ENCODE measurements around the gene SLX1A. TPM values are rescaled to one million over a fixed set of nuclear protein-coding genes. Genes with fewer than 3 reads are reported as not detected.

The SLX1A gene
- total and polyA plus RNA-seq, 10 of the 15 experiments (the other 5 are each of a cell fraction or from before 2014, with no cell fraction given): 2.5 to 123 (median 28.9) TPM

- TF ChIP-seq BCL3 (IDR thresholded peaks at IDR 0.05; ENCODE audit: borderline replicate concordance, insufficient read depth, low read depth, low read length, poor library complexity, severe bottlenecking): peak; percentile 10
- TF ChIP-seq ATF3 (IDR thresholded peaks at IDR 0.05; ENCODE audit: borderline replicate concordance, extremely low read depth, low read depth, low read length): no peak
- no peak for TF ChIP-seq RELA (IDR thresholded peaks at IDR 0.05; ENCODE audit: borderline replicate concordance, partially characterized antibody)
- no peak for TF ChIP-seq YBX1 (IDR thresholded peaks at IDR 0.05)
- TF ChIP-seq POLR2AphosphoS5 (IDR thresholded peaks at IDR 0.05; ENCODE audit: low read length): peak; percentile 73
- peak; percentile 90 for TF ChIP-seq GATAD2B (conservative IDR thresholded peaks at IDR 0.05; ENCODE audit: low read depth)
- TF ChIP-seq NFXL1 (IDR thresholded peaks at IDR 0.05; ENCODE audit: borderline replicate concordance): peak; percentile 95
- no peak for TF ChIP-seq KAT2A (conservative IDR thresholded peaks at IDR 0.05; ENCODE audit: control insufficient read depth, low read depth, low read length)
- no peak for TF ChIP-seq REST (IDR thresholded peaks at IDR 0.05; ENCODE audit: low read depth, low read length)
- TF ChIP-seq NR2F1 (conservative IDR thresholded peaks at IDR 0.05): peak; percentile 70
- no peak for TF ChIP-seq SUPT20H (IDR thresholded peaks at IDR 0.05; ENCODE audit: borderline replicate concordance, control insufficient read depth, low read depth, low read length)
- TF ChIP-seq CREM (IDR thresholded peaks at IDR 0.05; ENCODE audit: low read depth): 0 out of 2 replicates have a peak, but pooled peaks have one; percentile 17
- no peak for TF ChIP-seq TCF7 (IDR thresholded peaks at IDR 0.05; ENCODE audit: borderline replicate concordance)
- TF ChIP-seq SMAD5 (IDR thresholded peaks at IDR 0.05; ENCODE audit: low read depth): peak; percentile 91
- no peak for TF ChIP-seq BMI1 (IDR thresholded peaks at IDR 0.05; ENCODE audit: borderline replicate concordance)
- no peak for TF ChIP-seq IKZF2 (IDR thresholded peaks at IDR 0.05)
- peak; percentile 73 for TF ChIP-seq BCLAF1 (IDR thresholded peaks at IDR 0.05)
- TF ChIP-seq BHLHE40 (IDR thresholded peaks at IDR 0.05; ENCODE audit: borderline replicate concordance in 1 of 2, low read depth in 2 of 2, low read length in 1 of 2): peak; percentile 36 to 75; a peak in 2 of 4 replicates
- peak; percentile 87 for TF ChIP-seq SMARCA5 (IDR thresholded peaks at IDR 0.05)
- TF ChIP-seq EZH2 (IDR thresholded peaks at IDR 0.05; ENCODE audit: borderline replicate concordance, control insufficient read depth, low read depth, low read length): no peak
Measured at GRCh38 chr16:30183233-30184095, 10.2 kb upstream of the SLX1A start, which contains the start of gene CORO1A (continued).

Measured in GM12878 (cell line).